ENCODE measurements around the gene PUS10.

PUS10 gene

GRCh38 chr2:60964651-60965498 lies 53.2 kb downstream of the PUS10 start:
- no peak for DNase-seq
- Histone ChIP-seq H2BK5ac (ENCODE audit: low read length) (no peak overlapping the region), H3K79me2 (ENCODE audit: control insufficient read depth, insufficient read depth, low read length) (no peaks in the 10 kb centered on the region), H4K8ac (ENCODE audit: low read depth, low read length) (no peak overlapping the region), H2BK15ac (replicated peaks; ENCODE audit: low read depth) (no peak overlapping the region), H3K79me1 (ENCODE audit: low read length) (no peaks in the 10 kb centered on the region), H3K9ac (ENCODE audit: low read length) (no peak overlapping the region), H3K27me3 (ENCODE audit: insufficient read depth, low read length, poor library complexity) (no peaks in the 10 kb centered on the region), H2AK5ac (ENCODE audit: low read length) (no peak overlapping the region), H3K4me1 (ENCODE audit: control insufficient read depth, low read depth, low read length) (no peaks in the 10 kb centered on the region), H3K18ac (ENCODE audit: low read length) (no peak overlapping the region), H2BK120ac (ENCODE audit: low read depth, low read length) (no peak overlapping the region), H4K5ac (ENCODE audit: low read length) (no peak overlapping the region), H3K27ac (ENCODE audit: low read depth, low read length) (no peak overlapping the region), H3K4me3 (ENCODE audit: low read length) (no peak overlapping the region), H3K4ac (ENCODE audit: low read depth, low read length) (no peak overlapping the region), H3K36me3 (ENCODE audit: control insufficient read depth, insufficient read depth, low read length) (no peaks in the 10 kb centered on the region), H3K56ac (ENCODE audit: low read length) (no peak overlapping the region), H3K4me2 (ENCODE audit: low read length) (no peak overlapping the region), H3K23ac (ENCODE audit: low read length) (no peak overlapping the region)
- no CpG with 5 or more reads among the region's 7 CpGs for WGBS (ENCODE audit: extremely low coverage, insufficient coverage, low lambda C conversion rate)

GRCh38 chr2:60963190-60963589 lies 54.9 kb downstream of the PUS10 start:
- H4K8ac ChIP-seq (ENCODE audit: low read depth, low read length), result no peak overlapping the region
- H3K4me1 ChIP-seq (ENCODE audit: control insufficient read depth, low read depth, low read length), result no peaks in the 10 kb centered on the region
- H3K23ac ChIP-seq (ENCODE audit: low read length), result no peak overlapping the region
- no peak overlapping the region for H2BK120ac ChIP-seq (ENCODE audit: low read depth, low read length)
- no peaks in the 10 kb centered on the region for H3K79me2 ChIP-seq (ENCODE audit: control insufficient read depth, insufficient read depth, low read length)
- H3K79me1 ChIP-seq (ENCODE audit: low read length), result no peaks in the 10 kb centered on the region
- no peak overlapping the region for H2AK5ac ChIP-seq (ENCODE audit: low read length)
- H2BK5ac ChIP-seq (ENCODE audit: low read length), result no peak overlapping the region
- no peaks in the 10 kb centered on the region for H3K27me3 ChIP-seq (ENCODE audit: insufficient read depth, low read length, poor library complexity)
- no peak overlapping the region for H2BK15ac ChIP-seq (replicated peaks; ENCODE audit: low read depth)
- no peak overlapping the region for H3K56ac ChIP-seq (ENCODE audit: low read length)
- DNase-seq, result no peak
- no peak overlapping the region for H3K18ac ChIP-seq (ENCODE audit: low read length)
- H4K5ac ChIP-seq (ENCODE audit: low read length), result no peak overlapping the region
- no peak overlapping the region for H3K27ac ChIP-seq (ENCODE audit: low read depth, low read length)
- H3K36me3 ChIP-seq (ENCODE audit: control insufficient read depth, insufficient read depth, low read length), result no peaks in the 10 kb centered on the region
- no peak overlapping the region for H3K4me2 ChIP-seq (ENCODE audit: low read length)
- H3K4ac ChIP-seq (ENCODE audit: low read depth, low read length), result no peak overlapping the region
- no peak overlapping the region for H3K9ac ChIP-seq (ENCODE audit: low read length)
- no peak overlapping the region for H3K4me3 ChIP-seq (ENCODE audit: low read length)

GRCh38 chr2:60962528-60962927 lies 55.5 kb downstream of the PUS10 start:
- Histone ChIP-seq H3K27me3 (ENCODE audit: insufficient read depth, low read length, poor library complexity) (no peaks in the 10 kb centered on the region), H2AK5ac (ENCODE audit: low read length) (no peak overlapping the region), H3K36me3 (ENCODE audit: control insufficient read depth, insufficient read depth, low read length) (no peaks in the 10 kb centered on the region), H2BK5ac (ENCODE audit: low read length) (no peak overlapping the region), H2BK120ac (ENCODE audit: low read depth, low read length) (no peak overlapping the region), H3K4me1 (ENCODE audit: control insufficient read depth, low read depth, low read length) (no peaks in the 10 kb centered on the region), H3K27ac (ENCODE audit: low read depth, low read length) (no peak overlapping the region), H3K79me2 (ENCODE audit: control insufficient read depth, insufficient read depth, low read length) (no peaks in the 10 kb centered on the region), H4K8ac (ENCODE audit: low read depth, low read length) (no peak overlapping the region), H3K23ac (ENCODE audit: low read length) (no peak overlapping the region), H3K4me2 (ENCODE audit: low read length) (no peak overlapping the region), H3K79me1 (ENCODE audit: low read length) (no peaks in the 10 kb centered on the region), H2BK15ac (replicated peaks; ENCODE audit: low read depth) (no peak overlapping the region), H3K4me3 (ENCODE audit: low read length) (no peak overlapping the region), H3K56ac (ENCODE audit: low read length) (no peak overlapping the region), H3K18ac (ENCODE audit: low read length) (no peak overlapping the region), H3K4ac (ENCODE audit: low read depth, low read length) (no peak overlapping the region), H3K9ac (ENCODE audit: low read length) (no peak overlapping the region), H4K5ac (ENCODE audit: low read length) (no peak overlapping the region)
- no peak for DNase-seq
- WGBS (ENCODE audit: extremely low coverage, insufficient coverage, low lambda C conversion rate), result no CpG with 5 or more reads among the region's 2 CpGs

- Histone ChIP-seq H3K79me2 (ENCODE audit: control insufficient read depth, insufficient read depth, low read length) (no peaks in the 10 kb centered on the region), H3K23ac (ENCODE audit: low read length) (no peak overlapping the region), H3K4me1 (ENCODE audit: control insufficient read depth, low read depth, low read length) (no peaks in the 10 kb centered on the region), H3K56ac (ENCODE audit: low read length) (no peak overlapping the region), H2AK5ac (ENCODE audit: low read length) (no peak overlapping the region), H4K5ac (ENCODE audit: low read length) (no peak overlapping the region), H3K18ac (ENCODE audit: low read length) (no peak overlapping the region), H4K8ac (ENCODE audit: low read depth, low read length) (no peak overlapping the region), H3K79me1 (ENCODE audit: low read length) (no peaks in the 10 kb centered on the region), H3K27me3 (ENCODE audit: insufficient read depth, low read length, poor library complexity) (no peaks in the 10 kb centered on the region), H3K4ac (ENCODE audit: low read depth, low read length) (no peak overlapping the region), H3K9ac (ENCODE audit: low read length) (no peak overlapping the region), H3K27ac (ENCODE audit: low read depth, low read length) (no peak overlapping the region), H2BK15ac (replicated peaks; ENCODE audit: low read depth) (no peak overlapping the region), H3K4me2 (ENCODE audit: low read length) (no peak overlapping the region), H2BK5ac (ENCODE audit: low read length) (no peak overlapping the region), H2BK120ac (ENCODE audit: low read depth, low read length) (no peak overlapping the region), H3K4me3 (ENCODE audit: low read length) (no peak overlapping the region), H3K36me3 (ENCODE audit: control insufficient read depth, insufficient read depth, low read length) (no peaks in the 10 kb centered on the region)
- DNase-seq, result no peak
- no CpG with 5 or more reads among the region's 4 CpGs for WGBS (ENCODE audit: extremely low coverage, insufficient coverage, low lambda C conversion rate)
These were observed 56.6 kb downstream of the PUS10 start for GRCh38 chr2:60961457-60961856.

- Histone ChIP-seq H2BK15ac (replicated peaks; ENCODE audit: low read depth) (no peak overlapping the region), H2BK120ac (ENCODE audit: low read depth, low read length) (no peak overlapping the region), H3K79me1 (ENCODE audit: low read length) (no peaks in the 10 kb centered on the region), H3K79me2 (ENCODE audit: control insufficient read depth, insufficient read depth, low read length) (no peaks in the 10 kb centered on the region), H3K36me3 (ENCODE audit: control insufficient read depth, insufficient read depth, low read length) (no peaks in the 10 kb centered on the region), H3K4me1 (ENCODE audit: control insufficient read depth, low read depth, low read length) (no peaks in the 10 kb centered on the region), H3K4me3 (ENCODE audit: low read length) (no peak overlapping the region), H3K56ac (ENCODE audit: low read length) (no peak overlapping the region), H2AK5ac (ENCODE audit: low read length) (no peak overlapping the region), H3K9ac (ENCODE audit: low read length) (no peak overlapping the region), H3K4me2 (ENCODE audit: low read length) (no peak overlapping the region), H2BK5ac (ENCODE audit: low read length) (no peak overlapping the region), H3K23ac (ENCODE audit: low read length) (no peak overlapping the region), H3K18ac (ENCODE audit: low read length) (no peak overlapping the region), H3K27me3 (ENCODE audit: insufficient read depth, low read length, poor library complexity) (no peaks in the 10 kb centered on the region), H3K4ac (ENCODE audit: low read depth, low read length) (no peak overlapping the region), H4K8ac (ENCODE audit: low read depth, low read length) (no peak overlapping the region), H4K5ac (ENCODE audit: low read length) (no peak overlapping the region), H3K27ac (ENCODE audit: low read depth, low read length) (no peak overlapping the region)
- DNase-seq, result no peak
- no CpG with 5 or more reads among the region's 1 CpG for WGBS (ENCODE audit: extremely low coverage, insufficient coverage, low lambda C conversion rate)
These were observed 57.3 kb downstream of the PUS10 start for GRCh38 chr2:60960706-60961105.

- DNase-seq, result no peak
- H2BK15ac ChIP-seq (replicated peaks; ENCODE audit: low read depth), result no peak overlapping the region
- no peaks in the 10 kb centered on the region for H3K27me3 ChIP-seq (ENCODE audit: insufficient read depth, low read length, poor library complexity)
- no peaks in the 10 kb centered on the region for H3K4me1 ChIP-seq (ENCODE audit: control insufficient read depth, low read depth, low read length)
- no peak overlapping the region for H3K4me2 ChIP-seq (ENCODE audit: low read length)
- H4K8ac ChIP-seq (ENCODE audit: low read depth, low read length), result no peak overlapping the region
- no peak overlapping the region for H3K4ac ChIP-seq (ENCODE audit: low read depth, low read length)
- H3K27ac ChIP-seq (ENCODE audit: low read depth, low read length), result no peak overlapping the region
- H4K5ac ChIP-seq (ENCODE audit: low read length), result no peak overlapping the region
- H2AK5ac ChIP-seq (ENCODE audit: low read length), result no peak overlapping the region
- no peak overlapping the region for H2BK120ac ChIP-seq (ENCODE audit: low read depth, low read length)
- no peaks in the 10 kb centered on the region for H3K36me3 ChIP-seq (ENCODE audit: control insufficient read depth, insufficient read depth, low read length)
- H3K23ac ChIP-seq (ENCODE audit: low read length), result no peak overlapping the region
- H3K18ac ChIP-seq (ENCODE audit: low read length), result no peak overlapping the region
- H2BK5ac ChIP-seq (ENCODE audit: low read length), result no peak overlapping the region
- H3K79me2 ChIP-seq (ENCODE audit: control insufficient read depth, insufficient read depth, low read length), result no peaks in the 10 kb centered on the region
- H3K4me3 ChIP-seq (ENCODE audit: low read length), result no peak overlapping the region
- no peak overlapping the region for H3K9ac ChIP-seq (ENCODE audit: low read length)
- no CpG with 5 or more reads among the region's 7 CpGs for WGBS (ENCODE audit: extremely low coverage, insufficient coverage, low lambda C conversion rate)
- H3K56ac ChIP-seq (ENCODE audit: low read length), result no peak overlapping the region
- H3K79me1 ChIP-seq (ENCODE audit: low read length), result no peaks in the 10 kb centered on the region
These were observed 58.6 kb downstream of the PUS10 start for GRCh38 chr2:60959501-60959900.
